ENCODE measurements around the gene ZNF784. TPM values are rescaled to one million over a fixed set of nuclear protein-coding genes. Genes with fewer than 3 reads are reported as not detected.

ZNF784 gene
- total RNA-seq, 3 donors from 2014 or later (not counting 1 experiment from before 2014, with no cell fraction given), result 6.4 to 7.9 (median 7.1) TPM

DNA sequence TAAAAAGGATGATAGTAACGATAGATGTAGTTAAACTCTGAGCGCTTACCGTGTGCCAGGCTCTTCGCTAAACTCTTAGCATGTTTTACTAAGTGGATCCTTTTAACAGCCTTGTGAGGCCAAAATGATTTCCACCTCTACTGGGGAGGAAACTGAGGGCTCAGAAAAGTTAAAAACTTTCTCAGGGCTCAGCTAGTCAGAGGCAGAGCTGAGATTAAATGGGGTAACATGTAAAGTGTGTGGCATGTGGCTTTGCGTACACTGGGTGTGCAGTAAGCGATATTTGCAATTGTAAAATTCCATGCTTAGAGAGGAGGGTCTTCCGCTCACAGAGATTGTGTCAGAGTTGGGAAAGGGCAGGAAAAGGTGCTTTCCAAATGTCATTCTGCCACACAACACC, 32.2 kb upstream of the ZNF784 start:
- 50% methylated on average over 7 of the region's 7 CpGs for whole genome bisulfite sequencing (ENCODE audit: insufficient coverage)

DNA sequence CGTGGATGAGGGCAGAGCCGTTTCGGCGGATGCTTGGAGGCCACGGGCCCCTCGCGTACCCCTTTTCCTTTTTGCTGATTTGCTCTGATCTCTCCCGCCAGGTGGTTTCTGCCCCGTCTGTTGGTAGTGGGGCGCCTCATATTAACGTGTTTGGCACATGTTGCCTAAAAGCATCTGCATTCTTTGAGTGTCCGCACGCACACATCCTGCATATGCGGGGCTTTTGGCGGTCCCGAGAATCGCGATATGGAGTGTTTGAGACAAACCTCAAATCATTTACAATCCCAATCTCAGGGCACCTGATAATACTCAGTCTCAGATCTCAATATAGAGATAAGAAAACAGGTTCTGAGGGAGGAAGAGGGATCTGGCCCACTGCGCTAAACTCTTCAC, 31.3 kb upstream of the ZNF784 start:
- Histone ChIP-seq H3K27ac (ENCODE audit: low read length) (peak overlapping the region; percentile 100), H3K36me3 (ENCODE audit: control insufficient read depth, insufficient read depth, low read length) (peaks cover 20% of the 10 kb centered on the region), H3K27me3 (ENCODE audit: control insufficient read depth, insufficient read depth, low read length) (no peaks in the 10 kb centered on the region), H3K9me3 (ENCODE audit: control insufficient read depth, insufficient read depth, low read length) (no peaks in the 10 kb centered on the region), H3K4me1 (ENCODE audit: control insufficient read depth, insufficient read depth, low read length) (peaks cover 57% of the 10 kb centered on the region), H3K4me3 (ENCODE audit: low read length) (peak overlapping the region; percentile 65)
- H3K27ac Mint-ChIP-seq, result peak overlapping the region; percentile 99 to 100
- H3K9me3 Mint-ChIP-seq, result no peaks in the 10 kb centered on the region
- peaks cover 0 to 3% of the 10 kb centered on the region in 2 donors for H3K27me3 Mint-ChIP-seq (ENCODE audit: low read depth in 2 of 2)
- no peak for DNase-seq
- H3K4me1 Mint-ChIP-seq, result peaks cover 48 to 63% of the 10 kb centered on the region in 2 donors
- H3K4me3 Mint-ChIP-seq, result peak overlapping the region; percentile 100
- intact Hi-C loops (cut with micrococcal nuclease), result loop anchor here (2.0 to 10.0 kb wide), 3 partner anchors 19 to 1461 kb away; partner anchors contain the start of genes EPN1, TSEN34 and ZSCAN5A
- WGBS (ENCODE audit: insufficient coverage), result under 1% methylated on average over 19 of the region's 19 CpGs
- TF ChIP-seq, protein P1, sequence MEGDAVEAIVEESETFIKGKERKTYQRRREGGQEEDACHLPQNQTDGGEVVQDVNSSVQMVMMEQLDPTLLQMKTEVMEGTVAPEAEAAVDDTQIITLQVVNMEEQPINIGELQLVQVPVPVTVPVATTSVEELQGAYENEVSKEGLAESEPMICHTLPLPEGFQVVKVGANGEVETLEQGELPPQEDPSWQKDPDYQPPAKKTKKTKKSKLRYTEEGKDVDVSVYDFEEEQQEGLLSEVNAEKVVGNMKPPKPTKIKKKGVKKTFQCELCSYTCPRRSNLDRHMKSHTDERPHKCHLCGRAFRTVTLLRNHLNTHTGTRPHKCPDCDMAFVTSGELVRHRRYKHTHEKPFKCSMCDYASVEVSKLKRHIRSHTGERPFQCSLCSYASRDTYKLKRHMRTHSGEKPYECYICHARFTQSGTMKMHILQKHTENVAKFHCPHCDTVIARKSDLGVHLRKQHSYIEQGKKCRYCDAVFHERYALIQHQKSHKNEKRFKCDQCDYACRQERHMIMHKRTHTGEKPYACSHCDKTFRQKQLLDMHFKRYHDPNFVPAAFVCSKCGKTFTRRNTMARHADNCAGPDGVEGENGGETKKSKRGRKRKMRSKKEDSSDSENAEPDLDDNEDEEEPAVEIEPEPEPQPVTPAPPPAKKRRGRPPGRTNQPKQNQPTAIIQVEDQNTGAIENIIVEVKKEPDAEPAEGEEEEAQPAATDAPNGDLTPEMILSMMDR (IDR thresholded peaks at IDR 0.05), result no peak
- no peak for ATAC-seq
- H3K36me3 Mint-ChIP-seq, result no peaks in the 10 kb centered on the region

More for the DNA sequence above, 32.2 kb upstream of the ZNF784 start:
- H3K4me3 Mint-ChIP-seq, result peak overlapping the region; percentile 100
- Histone ChIP-seq H3K9me3 (ENCODE audit: control insufficient read depth, insufficient read depth, low read length) (no peaks in the 10 kb centered on the region), H3K27ac (ENCODE audit: low read length) (no peak overlapping the region), H3K4me3 (ENCODE audit: low read length) (no peak overlapping the region), H3K36me3 (ENCODE audit: control insufficient read depth, insufficient read depth, low read length) (peaks cover 29% of the 10 kb centered on the region), H3K4me1 (ENCODE audit: control insufficient read depth, insufficient read depth, low read length) (peaks cover 59% of the 10 kb centered on the region), H3K27me3 (ENCODE audit: control insufficient read depth, insufficient read depth, low read length) (no peaks in the 10 kb centered on the region)
- H3K27ac Mint-ChIP-seq, result peak overlapping the region; percentile 99 to 100
- intact Hi-C loops (cut with micrococcal nuclease), result loop anchor here (10.0 kb wide), 2 partner anchors 658 to 1462 kb away; partner anchors contain the start of genes TSEN34 and ZSCAN5A
- TF ChIP-seq, protein P1 (IDR thresholded peaks at IDR 0.05), result no peak
- peaks cover 48 to 64% of the 10 kb centered on the region in 2 donors for H3K4me1 Mint-ChIP-seq
- ATAC-seq (no peak), DNase-seq (no peak)
- H3K27me3 Mint-ChIP-seq (ENCODE audit: low read depth in 2 of 2), result no peaks in the 10 kb centered on the region
- H3K36me3 Mint-ChIP-seq, result peaks cover under 1% of the 10 kb centered on the region
- no peaks in the 10 kb centered on the region for H3K9me3 Mint-ChIP-seq

GRCh38 chr19:55654868-55655647, 30.7 kb upstream of the ZNF784 start, which contains the start of gene U2AF2:
Gene U2AF2, plus strand, starts transcription at chr19:55655035. Its CDS starts 70 bp downstream, at chr19:55655105.
- peak; percentile 95 to 97 for DNase-seq
- Mint-ChIP-seq H3K27me3 (ENCODE audit: low read depth in 2 of 2) (peaks cover 0 to 4% of the 10 kb centered on the region in 2 donors), H3K4me3 (peak within 1 kb of the TSS; percentile 100), H3K9me3 (no peaks in the 10 kb centered on the region), H3K4me1 (peaks cover 48 to 57% of the 10 kb centered on the region in 2 donors), H3K36me3 (no peaks in the 10 kb centered on the region), H3K27ac (peak within 1 kb of the TSS; percentile 99 to 100)
- no peaks in the 10 kb centered on the region for H3K9me3 ChIP-seq (ENCODE audit: control insufficient read depth, insufficient read depth, low read length)
- H3K27me3 ChIP-seq (ENCODE audit: control insufficient read depth, insufficient read depth, low read length), result no peaks in the 10 kb centered on the region
- peak; percentile 49 to 73 (median 57) for ATAC-seq
- H3K4me3 ChIP-seq (ENCODE audit: low read length), result peak within 1 kb of the TSS; percentile 65
- TF ChIP-seq, protein P1 (IDR thresholded peaks at IDR 0.05), result no peak
- under 1% methylated on average over 83 of the region's 95 CpGs for WGBS (ENCODE audit: insufficient coverage)
- peaks cover 53% of the 10 kb centered on the region for H3K4me1 ChIP-seq (ENCODE audit: control insufficient read depth, insufficient read depth, low read length)
- intact Hi-C loops (cut with micrococcal nuclease), result loop anchor here (1.0 to 10.0 kb wide), 6 partner anchors 20 to 1460 kb away; partner anchors contain the start of genes EPN1, TSEN34 and ZSCAN5A
- peak within 1 kb of the TSS; percentile 100 for H3K27ac ChIP-seq (ENCODE audit: low read length)
- peaks cover 14% of the 10 kb centered on the region for H3K36me3 ChIP-seq (ENCODE audit: control insufficient read depth, insufficient read depth, low read length)

Measured in natural killer cell (primary cell).